Stomach (tissue), 4 donors: Measurements from ENCODE around the gene CPLX1.
"Not testable (repeated sequence)": the region's sequence is repeated elsewhere in the genome, so short reads cannot be mapped to it uniquely, and the experiment has no call there.

Experiments used
- EP300 ChIP-seq: sonication (generic); formaldehyde crosslinking; IDR thresholded peaks from one replicate; pipeline ENCODE4 v1.6.1; 2017; ENCODE audit warnings: antibody characterized with exemption
- POLR2A ChIP-seq, 4 donors: fragments of 450-650 bp; IDR thresholded peaks; one replicate each; pipeline ENCODE4 v1.6.1; 2016; ENCODE audit warnings: antibody characterized with exemption in 4 of 4, control low read depth in 2 of 4, mild to moderate bottlenecking in 1 of 4, moderate library complexity in 1 of 4
- TF ChIP-seq, protein P1 (sequence below), 7 experiments: fragments of 450-650 bp in 4 of 7; fragments of 200-600 bp in 3 of 7; sonication (generic) in 3 of 7; IDR thresholded peaks; one replicate each; pipeline ENCODE4 v1.5.1; 2016 to 2019; ENCODE audit warnings: antibody characterized with exemption in 7 of 7, control low read depth in 2 of 7, mild to moderate bottlenecking in 1 of 7

DNA sequence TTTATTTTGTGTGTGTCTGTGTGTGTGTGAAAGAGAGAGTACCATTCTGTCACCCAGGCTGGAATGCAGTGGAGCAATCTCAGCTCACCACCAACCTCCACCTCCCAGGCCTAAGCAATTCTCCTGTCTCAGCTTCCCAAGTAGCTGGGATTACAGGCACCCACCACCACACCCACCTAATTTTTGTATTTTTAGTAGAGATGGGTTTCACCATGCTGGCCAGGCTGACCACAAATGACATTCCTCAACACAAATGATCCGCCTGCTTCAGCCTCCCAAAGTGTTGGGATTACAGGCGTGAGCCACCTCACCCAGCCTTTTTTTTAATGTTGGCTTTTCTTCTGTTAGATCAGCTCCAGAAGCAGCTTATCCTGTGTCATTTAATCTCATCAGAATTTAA, 50.4 kb downstream of the CPLX1 start:
- TF ChIP-seq, protein P1, sequence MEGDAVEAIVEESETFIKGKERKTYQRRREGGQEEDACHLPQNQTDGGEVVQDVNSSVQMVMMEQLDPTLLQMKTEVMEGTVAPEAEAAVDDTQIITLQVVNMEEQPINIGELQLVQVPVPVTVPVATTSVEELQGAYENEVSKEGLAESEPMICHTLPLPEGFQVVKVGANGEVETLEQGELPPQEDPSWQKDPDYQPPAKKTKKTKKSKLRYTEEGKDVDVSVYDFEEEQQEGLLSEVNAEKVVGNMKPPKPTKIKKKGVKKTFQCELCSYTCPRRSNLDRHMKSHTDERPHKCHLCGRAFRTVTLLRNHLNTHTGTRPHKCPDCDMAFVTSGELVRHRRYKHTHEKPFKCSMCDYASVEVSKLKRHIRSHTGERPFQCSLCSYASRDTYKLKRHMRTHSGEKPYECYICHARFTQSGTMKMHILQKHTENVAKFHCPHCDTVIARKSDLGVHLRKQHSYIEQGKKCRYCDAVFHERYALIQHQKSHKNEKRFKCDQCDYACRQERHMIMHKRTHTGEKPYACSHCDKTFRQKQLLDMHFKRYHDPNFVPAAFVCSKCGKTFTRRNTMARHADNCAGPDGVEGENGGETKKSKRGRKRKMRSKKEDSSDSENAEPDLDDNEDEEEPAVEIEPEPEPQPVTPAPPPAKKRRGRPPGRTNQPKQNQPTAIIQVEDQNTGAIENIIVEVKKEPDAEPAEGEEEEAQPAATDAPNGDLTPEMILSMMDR (IDR thresholded peaks at IDR 0.05) = not testable (repeated sequence)
- not testable (repeated sequence) for TF ChIP-seq EP300; POLR2A (IDR thresholded peaks at IDR 0.05)
